ENCODE data around the gene GATA2. TPM values are rescaled to one million over a fixed set of nuclear protein-coding genes. Genes with fewer than 3 reads are reported as not detected.

GATA2 gene
- total RNA-seq, 1 donor from 2014 or later, result 0.09 TPM

DNA sequence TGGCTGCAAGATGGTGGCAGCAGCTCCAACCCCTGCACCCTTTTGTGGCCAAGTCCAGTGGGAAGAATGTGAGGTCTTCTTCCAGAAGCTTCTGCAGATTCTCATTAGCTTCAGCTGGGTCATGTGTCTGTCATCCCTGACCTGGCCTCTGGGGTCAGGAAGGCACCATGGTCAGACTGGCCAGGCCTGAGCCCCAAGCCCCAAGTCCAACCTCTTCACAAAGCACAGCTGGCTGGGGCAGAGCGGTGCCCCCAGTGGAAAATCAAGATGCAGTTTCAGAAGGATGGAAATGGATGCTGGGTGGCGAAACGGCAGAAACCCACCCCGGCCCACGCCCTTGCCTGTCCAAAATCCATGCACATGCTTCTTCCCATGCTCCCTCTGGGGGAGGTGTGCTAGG, 15.9 kb upstream of the GATA2 start:
- peaks cover 4% of the 10 kb centered on the region for H3K9me3 Mint-ChIP-seq
- intact Hi-C loops (cut with micrococcal nuclease), result no loop called here
- H3K36me3 Mint-ChIP-seq (ENCODE audit: low read depth), result no peaks in the 10 kb centered on the region
- no peak overlapping the region for H3K27ac Mint-ChIP-seq
- H3K27me3 Mint-ChIP-seq (ENCODE audit: low read depth), result peaks cover 16% of the 10 kb centered on the region
- H3K4me3 Mint-ChIP-seq (ENCODE audit: low read depth), result no peak overlapping the region
- no peak for DNase-seq (ENCODE audit: low spot score)
- H3K4me1 Mint-ChIP-seq (ENCODE audit: low read depth), result no peaks in the 10 kb centered on the region

DNA sequence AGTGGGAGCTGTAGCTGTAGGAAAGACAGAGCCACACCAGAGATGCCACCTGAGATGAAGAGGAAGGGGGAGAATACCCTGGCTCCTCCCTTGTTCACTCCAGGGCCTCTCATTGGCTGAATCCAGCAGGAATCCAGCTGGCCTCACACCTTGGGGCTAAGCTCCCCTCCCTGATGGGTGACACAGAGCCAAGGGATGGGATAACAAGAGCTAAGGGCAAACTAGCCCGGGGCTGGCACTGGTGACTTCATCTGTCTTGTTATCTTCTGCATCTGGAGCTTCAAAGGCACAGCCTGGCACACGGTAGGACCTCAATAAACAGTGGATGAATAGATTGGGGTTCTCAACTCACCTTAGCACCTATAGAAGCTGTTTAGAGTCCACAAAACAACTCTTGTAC, 13.8 kb upstream of the GATA2 start:
- no peak for DNase-seq (ENCODE audit: low spot score)
- intact Hi-C loops (cut with micrococcal nuclease), result no loop called here
- Mint-ChIP-seq H3K4me3 (ENCODE audit: low read depth) (no peak overlapping the region), H3K9me3 (no peaks in the 10 kb centered on the region), H3K36me3 (ENCODE audit: low read depth) (no peaks in the 10 kb centered on the region), H3K27ac (no peak overlapping the region), H3K4me1 (ENCODE audit: low read depth) (no peaks in the 10 kb centered on the region), H3K27me3 (ENCODE audit: low read depth) (peaks cover 17% of the 10 kb centered on the region)

DNA sequence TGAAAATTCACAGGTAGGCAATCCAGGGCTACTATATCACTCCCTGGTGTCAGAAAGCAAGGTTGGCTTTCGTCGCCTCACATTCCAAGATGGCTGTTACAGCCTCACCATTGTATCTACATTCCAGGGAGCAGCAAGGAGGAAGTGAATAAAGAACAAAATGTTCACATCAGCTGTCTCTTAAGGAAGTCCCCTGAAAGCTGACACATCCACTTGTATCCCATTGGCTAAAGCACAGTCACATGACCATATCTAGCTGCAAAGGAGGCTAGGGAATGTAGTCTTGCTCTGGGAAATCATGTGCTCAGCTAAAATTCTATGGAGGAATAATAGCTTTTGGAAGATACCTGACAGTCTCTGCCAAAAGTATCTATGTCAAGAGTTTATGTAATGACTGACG, 12.8 kb upstream of the GATA2 start:
- H3K4me1 Mint-ChIP-seq (ENCODE audit: low read depth), result no peaks in the 10 kb centered on the region
- no peak overlapping the region for H3K27ac Mint-ChIP-seq
- no peaks in the 10 kb centered on the region for H3K36me3 Mint-ChIP-seq (ENCODE audit: low read depth)
- no peak overlapping the region for H3K4me3 Mint-ChIP-seq (ENCODE audit: low read depth)
- no peak for DNase-seq (ENCODE audit: low spot score)
- H3K9me3 Mint-ChIP-seq, result no peaks in the 10 kb centered on the region
- intact Hi-C loops (cut with micrococcal nuclease), result no loop called here
- peaks cover 21% of the 10 kb centered on the region for H3K27me3 Mint-ChIP-seq (ENCODE audit: low read depth)

- Mint-ChIP-seq H3K27ac (no peak overlapping the region), H3K4me3 (ENCODE audit: low read depth) (no peak overlapping the region), H3K36me3 (ENCODE audit: low read depth) (no peaks in the 10 kb centered on the region), H3K4me1 (ENCODE audit: low read depth) (no peaks in the 10 kb centered on the region), H3K27me3 (ENCODE audit: low read depth) (peaks cover 20% of the 10 kb centered on the region), H3K9me3 (no peaks in the 10 kb centered on the region)
- intact Hi-C loops (cut with micrococcal nuclease), result no loop called here
- no peak for DNase-seq (ENCODE audit: low spot score)
Observed at GRCh38 chr3:128504963-128505730, 12.1 kb upstream of the GATA2 start.

GRCh38 chr3:128504533-128504915, 11.5 kb upstream of the GATA2 start:
- no peaks in the 10 kb centered on the region for H3K4me1 Mint-ChIP-seq (ENCODE audit: low read depth)
- intact Hi-C loops (cut with micrococcal nuclease), result no loop called here
- H3K27ac Mint-ChIP-seq, result no peak overlapping the region
- peaks cover 24% of the 10 kb centered on the region for H3K27me3 Mint-ChIP-seq (ENCODE audit: low read depth)
- DNase-seq (ENCODE audit: low spot score), result no peak
- no peaks in the 10 kb centered on the region for H3K9me3 Mint-ChIP-seq
- H3K4me3 Mint-ChIP-seq (ENCODE audit: low read depth), result no peak overlapping the region
- no peaks in the 10 kb centered on the region for H3K36me3 Mint-ChIP-seq (ENCODE audit: low read depth)

GRCh38 chr3:128503751-128504532, 10.9 kb upstream of the GATA2 start:
- Mint-ChIP-seq H3K4me3 (ENCODE audit: low read depth) (no peak overlapping the region), H3K9me3 (no peaks in the 10 kb centered on the region), H3K36me3 (ENCODE audit: low read depth) (no peaks in the 10 kb centered on the region), H3K27ac (no peak overlapping the region), H3K4me1 (ENCODE audit: low read depth) (no peaks in the 10 kb centered on the region), H3K27me3 (ENCODE audit: low read depth) (peaks cover 23% of the 10 kb centered on the region)
- DNase-seq (ENCODE audit: low spot score), result no peak
- intact Hi-C loops (cut with micrococcal nuclease), result no loop called here

- Mint-ChIP-seq H3K27me3 (ENCODE audit: low read depth) (peaks cover 30% of the 10 kb centered on the region), H3K27ac (no peak overlapping the region), H3K36me3 (ENCODE audit: low read depth) (no peaks in the 10 kb centered on the region), H3K9me3 (no peaks in the 10 kb centered on the region), H3K4me3 (ENCODE audit: low read depth) (no peak overlapping the region), H3K4me1 (ENCODE audit: low read depth) (peaks cover 2% of the 10 kb centered on the region)
- no peak for DNase-seq (ENCODE audit: low spot score)
- intact Hi-C loops (cut with micrococcal nuclease), result no loop called here
Observed at GRCh38 chr3:128503164-128503651, 10.2 kb upstream of the GATA2 start.

- Mint-ChIP-seq H3K27ac (no peak overlapping the region), H3K4me3 (ENCODE audit: low read depth) (no peak overlapping the region), H3K9me3 (no peaks in the 10 kb centered on the region), H3K4me1 (ENCODE audit: low read depth) (peaks cover 2% of the 10 kb centered on the region), H3K27me3 (ENCODE audit: low read depth) (peaks cover 30% of the 10 kb centered on the region), H3K36me3 (ENCODE audit: low read depth) (no peaks in the 10 kb centered on the region)
- intact Hi-C loops (cut with micrococcal nuclease), result no loop called here
- DNase-seq (ENCODE audit: low spot score), result no peak
Observed at GRCh38 chr3:128502712-128503111, 9.7 kb upstream of the GATA2 start.

GRCh38 chr3:128501431-128501830, 8.4 kb upstream of the GATA2 start:
- H3K9me3 Mint-ChIP-seq, result no peaks in the 10 kb centered on the region
- DNase-seq (ENCODE audit: low spot score), result no peak
- no peak overlapping the region for H3K4me3 Mint-ChIP-seq (ENCODE audit: low read depth)
- intact Hi-C loops (cut with micrococcal nuclease), result no loop called here
- peaks cover 6% of the 10 kb centered on the region for H3K4me1 Mint-ChIP-seq (ENCODE audit: low read depth)
- no peak overlapping the region for H3K27ac Mint-ChIP-seq
- H3K27me3 Mint-ChIP-seq (ENCODE audit: low read depth), result peaks cover 37% of the 10 kb centered on the region
- H3K36me3 Mint-ChIP-seq (ENCODE audit: low read depth), result no peaks in the 10 kb centered on the region

GRCh38 chr3:128500556-128500955, 7.6 kb upstream of the GATA2 start:
- H3K9me3 Mint-ChIP-seq, result no peaks in the 10 kb centered on the region
- no peaks in the 10 kb centered on the region for H3K36me3 Mint-ChIP-seq (ENCODE audit: low read depth)
- peaks cover 6% of the 10 kb centered on the region for H3K4me1 Mint-ChIP-seq (ENCODE audit: low read depth)
- DNase-seq (ENCODE audit: low spot score), result no peak
- no peak overlapping the region for H3K4me3 Mint-ChIP-seq (ENCODE audit: low read depth)
- H3K27ac Mint-ChIP-seq, result no peak overlapping the region
- peaks cover 43% of the 10 kb centered on the region for H3K27me3 Mint-ChIP-seq (ENCODE audit: low read depth)
- intact Hi-C loops (cut with micrococcal nuclease), result no loop called here

- DNase-seq (ENCODE audit: low spot score), result no peak
- Mint-ChIP-seq H3K36me3 (ENCODE audit: low read depth) (no peaks in the 10 kb centered on the region), H3K9me3 (no peaks in the 10 kb centered on the region), H3K4me1 (ENCODE audit: low read depth) (peaks cover 6% of the 10 kb centered on the region), H3K27me3 (ENCODE audit: low read depth) (peaks cover 50% of the 10 kb centered on the region), H3K27ac (no peak overlapping the region), H3K4me3 (ENCODE audit: low read depth) (no peak overlapping the region)
- intact Hi-C loops (cut with micrococcal nuclease), result loop anchor here (10.0 kb wide), 1 partner anchor 105 kb away; no protein-coding TSS in a partner anchor
Observed at GRCh38 chr3:128499724-128500275, 6.8 kb upstream of the GATA2 start.

DNA sequence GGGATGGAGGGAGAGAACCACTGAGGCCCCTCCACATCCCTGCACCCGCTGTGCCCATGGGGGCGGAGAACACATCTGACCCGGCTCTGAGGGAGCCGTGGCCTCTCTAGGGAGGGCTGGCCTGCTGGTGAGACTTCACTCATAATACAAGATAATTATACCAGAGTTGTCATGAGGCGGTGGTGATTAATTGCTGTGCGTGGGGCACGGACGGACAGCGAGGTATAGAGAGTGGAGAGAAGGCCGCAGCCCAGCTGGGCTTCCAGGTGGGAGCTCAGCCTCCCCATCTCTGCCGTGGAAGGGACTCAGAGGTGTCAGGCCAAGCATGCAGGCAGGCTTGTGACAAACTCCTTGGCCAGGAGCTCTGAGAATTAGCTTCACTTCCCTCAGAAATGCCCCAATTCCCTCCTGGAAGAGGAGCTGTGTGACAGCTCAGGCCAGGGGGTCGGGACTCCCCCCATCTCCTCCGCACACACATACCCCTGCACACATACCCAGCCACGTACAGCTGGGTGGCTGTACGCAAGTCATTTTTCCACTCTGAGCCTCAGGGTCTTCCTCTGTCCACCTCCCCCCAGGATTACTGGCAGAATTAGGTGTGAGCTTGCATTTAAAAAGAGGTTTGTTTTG, 6.0 kb upstream of the GATA2 start:
- H3K27me3 Mint-ChIP-seq (ENCODE audit: low read depth), result peaks cover 57% of the 10 kb centered on the region
- intact Hi-C loops (cut with micrococcal nuclease), result loop anchor here (10.0 kb wide), 1 partner anchor 106 kb away; no protein-coding TSS in a partner anchor

More for the DNA sequence above, 6.0 kb upstream of the GATA2 start:
- no peaks in the 10 kb centered on the region for H3K9me3 Mint-ChIP-seq
- H3K4me3 Mint-ChIP-seq (ENCODE audit: low read depth), result peak overlapping the region; percentile 67
- no peak for DNase-seq (ENCODE audit: low spot score)
- H3K36me3 Mint-ChIP-seq (ENCODE audit: low read depth), result no peaks in the 10 kb centered on the region
- no peak overlapping the region for H3K27ac Mint-ChIP-seq
- peaks cover 6% of the 10 kb centered on the region for H3K4me1 Mint-ChIP-seq (ENCODE audit: low read depth)
